NCI-H2196 (cell line): ENCODE data around the gene F13B.
"Not testable (repeated sequence)": the region's sequence is repeated elsewhere in the genome, so short reads cannot be mapped to it uniquely, and the experiment has no call there.

Source experiments
- DNase-seq: peaks from one replicate; lab custom pipeline; 2025; ENCODE audit not compliant: unreplicated experiment; lab: John Stamatoyannopoulos, UW

Gene F13B

GRCh38 chr1:197049100-197049499, 18.0 kb downstream of the F13B start:
- DNase-seq: no peak

- DNase-seq: no peak
Observed at GRCh38 chr1:197042676-197043341, 24.3 kb downstream of the F13B start.

- DNase-seq: no peak
Observed at GRCh38 chr1:197041486-197042353, 25.3 kb downstream of the F13B start.

- DNase-seq: no peak
Observed at GRCh38 chr1:197036861-197037260, 30.2 kb downstream of the F13B start.

- DNase-seq: not testable (repeated sequence)
Observed at GRCh38 chr1:197034631-197035339, 32.3 kb downstream of the F13B start.

- no peak for DNase-seq
Observed at GRCh38 chr1:197029749-197030148, 37.3 kb downstream of the F13B start.

- no peak for DNase-seq
Observed at GRCh38 chr1:197027359-197027758, 39.7 kb downstream of the F13B start.

- DNase-seq: no peak
Observed at GRCh38 chr1:197024460-197024859, 42.6 kb downstream of the F13B start.

- DNase-seq: no peak
Observed at GRCh38 chr1:197021716-197022115, 45.3 kb downstream of the F13B start.

- DNase-seq: no peak
Observed at GRCh38 chr1:197017558-197018146, 49.4 kb downstream of the F13B start.

- DNase-seq: no peak
Observed at GRCh38 chr1:197016751-197017150, 50.3 kb downstream of the F13B start.

GRCh38 chr1:197013234-197013633, 53.8 kb downstream of the F13B start:
- no peak for DNase-seq

GRCh38 chr1:197011614-197012013, 55.4 kb downstream of the F13B start:
- no peak for DNase-seq

- no peak for DNase-seq
Observed at GRCh38 chr1:197008861-197009260, 58.2 kb downstream of the F13B start.

GRCh38 chr1:197003132-197003531, 63.9 kb downstream of the F13B start:
- DNase-seq: no peak

- DNase-seq: no peak
Observed at GRCh38 chr1:197001828-197002227, 65.2 kb downstream of the F13B start.

GRCh38 chr1:196997423-196997822, 69.6 kb downstream of the F13B start:
- DNase-seq: no peak

GRCh38 chr1:196993916-196994315, 73.1 kb downstream of the F13B start:
- no peak for DNase-seq

- not testable (repeated sequence) for DNase-seq
Observed at GRCh38 chr1:196991919-196992651, 75.0 kb downstream of the F13B start.
